Measurements from ENCODE around the gene SUGCT. TPM values are rescaled to one million over a fixed set of nuclear protein-coding genes. Genes with fewer than 3 reads are reported as not detected.

Gene SUGCT
- total and polyA plus RNA-seq, 3 donors from 2014 or later, result 7.1 to 9.8 (median 8.1) TPM

DNA sequence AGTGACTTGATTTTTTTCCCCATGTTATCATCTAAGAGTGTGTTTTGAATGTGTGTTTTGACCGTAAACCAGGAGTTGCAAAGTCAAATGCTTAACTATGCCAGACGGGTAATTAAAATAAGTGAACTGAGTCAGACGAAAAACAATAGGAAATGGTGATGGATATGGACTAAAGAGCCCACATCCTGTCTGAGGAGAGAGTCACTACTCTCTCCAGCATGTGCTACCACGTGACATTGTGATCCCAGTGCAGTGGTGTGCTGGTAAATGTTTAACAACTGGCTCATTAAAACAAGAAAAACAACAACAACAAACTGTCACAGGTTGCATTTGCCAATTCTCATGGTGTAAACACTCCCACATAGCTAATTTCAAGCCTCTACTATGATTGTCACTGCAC is 164.3 kb downstream of the SUGCT start:
- Histone ChIP-seq H3K4me1 (no peaks in the 10 kb centered on the region), H3K27me3 (no peaks in the 10 kb centered on the region), H3K36me3 (ENCODE audit: low read depth, missing control alignments) (no peaks in the 10 kb centered on the region), H3K27ac (no peak overlapping the region), H3K4me3 (no peak overlapping the region), H3K9me3 (no peaks in the 10 kb centered on the region)
- DNase-seq, result no peak
- intact Hi-C loops (cut with DNase I; ENCODE audit: low total_unique reads), result no loop called here
- TF ChIP-seq, protein P1, sequence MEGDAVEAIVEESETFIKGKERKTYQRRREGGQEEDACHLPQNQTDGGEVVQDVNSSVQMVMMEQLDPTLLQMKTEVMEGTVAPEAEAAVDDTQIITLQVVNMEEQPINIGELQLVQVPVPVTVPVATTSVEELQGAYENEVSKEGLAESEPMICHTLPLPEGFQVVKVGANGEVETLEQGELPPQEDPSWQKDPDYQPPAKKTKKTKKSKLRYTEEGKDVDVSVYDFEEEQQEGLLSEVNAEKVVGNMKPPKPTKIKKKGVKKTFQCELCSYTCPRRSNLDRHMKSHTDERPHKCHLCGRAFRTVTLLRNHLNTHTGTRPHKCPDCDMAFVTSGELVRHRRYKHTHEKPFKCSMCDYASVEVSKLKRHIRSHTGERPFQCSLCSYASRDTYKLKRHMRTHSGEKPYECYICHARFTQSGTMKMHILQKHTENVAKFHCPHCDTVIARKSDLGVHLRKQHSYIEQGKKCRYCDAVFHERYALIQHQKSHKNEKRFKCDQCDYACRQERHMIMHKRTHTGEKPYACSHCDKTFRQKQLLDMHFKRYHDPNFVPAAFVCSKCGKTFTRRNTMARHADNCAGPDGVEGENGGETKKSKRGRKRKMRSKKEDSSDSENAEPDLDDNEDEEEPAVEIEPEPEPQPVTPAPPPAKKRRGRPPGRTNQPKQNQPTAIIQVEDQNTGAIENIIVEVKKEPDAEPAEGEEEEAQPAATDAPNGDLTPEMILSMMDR (IDR thresholded peaks at IDR 0.05), result no peak
- no peak for TF ChIP-seq POLR2A (IDR thresholded peaks at IDR 0.05)
- 84% methylated on average over 4 of the region's 4 CpGs for WGBS, 2 donors

DNA sequence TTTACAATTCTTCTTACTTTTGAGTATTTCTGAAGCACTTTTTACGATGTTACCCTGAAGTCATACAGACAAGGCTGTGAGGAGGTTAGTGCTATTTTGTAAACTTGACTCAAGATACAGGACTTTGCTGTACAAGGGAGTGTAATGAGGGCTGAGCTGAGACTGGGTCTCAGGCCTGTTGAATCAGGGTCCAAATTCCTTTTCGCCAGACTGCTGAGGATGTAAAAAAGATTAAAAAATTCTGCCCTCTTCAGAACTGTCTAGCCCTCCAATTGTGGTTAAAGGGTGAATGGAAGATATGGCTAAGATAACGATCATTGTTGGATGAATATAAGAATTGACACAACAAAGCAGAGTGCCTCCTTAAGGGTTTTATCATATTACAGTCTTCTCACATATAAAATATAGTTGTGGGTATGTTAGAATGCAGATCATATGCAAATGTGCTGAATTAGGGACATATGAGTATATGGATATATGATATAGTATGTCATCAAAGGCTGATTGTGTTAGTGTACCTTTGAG is 165.4 kb downstream of the SUGCT start:
- Histone ChIP-seq H3K4me3 (no peak overlapping the region), H3K36me3 (ENCODE audit: low read depth, missing control alignments) (no peaks in the 10 kb centered on the region), H3K4me1 (no peaks in the 10 kb centered on the region), H3K27me3 (no peaks in the 10 kb centered on the region), H3K27ac (no peak overlapping the region), H3K9me3 (no peaks in the 10 kb centered on the region)
- intact Hi-C loops (cut with DNase I; ENCODE audit: low total_unique reads), result no loop called here
- 89 to 96% methylated on average over 3 of the region's 3 CpGs for WGBS, 2 donors
- no peak for DNase-seq
- TF ChIP-seq, protein P1 (IDR thresholded peaks at IDR 0.05), result no peak
- no peak for TF ChIP-seq POLR2A (IDR thresholded peaks at IDR 0.05)

DNA sequence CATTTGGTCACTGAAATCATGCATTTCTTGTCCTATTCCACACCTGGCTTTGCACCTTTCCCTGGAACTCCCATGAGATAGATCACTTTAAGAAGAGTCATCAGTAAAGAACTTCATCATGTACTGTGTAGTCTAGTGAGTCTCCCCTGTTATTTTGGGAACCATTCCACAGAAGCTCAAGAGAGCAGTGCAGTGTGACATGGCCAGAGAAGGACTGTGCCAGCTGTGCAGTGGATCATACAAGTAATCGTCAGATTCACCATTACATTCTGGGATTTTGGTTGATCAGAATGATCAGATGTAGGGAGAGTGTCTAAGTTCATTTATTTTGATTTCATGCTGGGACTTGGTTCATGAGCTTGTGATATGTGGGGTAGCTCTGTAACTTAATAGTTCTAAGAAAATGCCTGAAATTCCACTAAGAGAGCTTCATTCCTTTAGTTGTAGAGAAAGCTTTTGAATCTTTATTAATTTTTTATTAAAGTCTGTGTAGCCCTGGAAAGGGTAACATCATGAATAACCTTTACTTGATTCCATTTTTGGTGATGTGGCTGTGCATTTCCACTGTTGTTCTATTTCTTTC is 166.8 kb downstream of the SUGCT start:
- H3K27me3 ChIP-seq, result no peaks in the 10 kb centered on the region
- DNase-seq, result no peak
- TF ChIP-seq, protein P1 (IDR thresholded peaks at IDR 0.05), result no peak
- TF ChIP-seq POLR2A (IDR thresholded peaks at IDR 0.05), result no peak
- WGBS, 2 donors, result 64 to 67% methylated on average over 1 of the region's 1 CpG
- no peak overlapping the region for H3K4me3 ChIP-seq
- intact Hi-C loops (cut with DNase I; ENCODE audit: low total_unique reads), result no loop called here
- H3K27ac ChIP-seq, result no peak overlapping the region
- H3K36me3 ChIP-seq (ENCODE audit: low read depth, missing control alignments), result no peaks in the 10 kb centered on the region
- H3K9me3 ChIP-seq, result no peaks in the 10 kb centered on the region
- no peaks in the 10 kb centered on the region for H3K4me1 ChIP-seq

DNA sequence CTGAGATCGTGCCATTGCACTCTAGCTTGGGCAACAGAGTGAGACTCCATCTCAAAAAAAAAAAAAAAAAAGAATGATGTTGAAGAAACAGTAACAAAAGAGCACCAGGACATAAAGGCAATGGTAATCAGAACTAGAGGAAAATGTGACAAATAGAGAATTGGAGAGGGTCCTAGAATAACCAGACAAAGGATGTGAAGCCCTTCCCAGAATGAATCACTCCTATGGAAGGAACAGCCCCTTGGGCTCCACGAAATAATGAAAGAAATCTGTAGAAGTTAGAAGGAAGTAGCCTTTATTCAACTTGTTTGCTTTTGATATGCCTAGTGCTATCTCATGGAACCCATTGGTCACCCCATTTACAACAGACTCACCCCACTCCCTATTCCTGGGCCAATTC is 169.2 kb downstream of the SUGCT start:
- no peaks in the 10 kb centered on the region for H3K9me3 ChIP-seq
- H3K4me1 ChIP-seq, result no peaks in the 10 kb centered on the region
- TF ChIP-seq, protein P1 (IDR thresholded peaks at IDR 0.05), result no peak
- TF ChIP-seq POLR2A (IDR thresholded peaks at IDR 0.05), result no peak
- WGBS, 2 donors, result 90 to 94% methylated on average over 2 of the region's 2 CpGs
- no peak overlapping the region for H3K4me3 ChIP-seq
- H3K36me3 ChIP-seq (ENCODE audit: low read depth, missing control alignments), result no peaks in the 10 kb centered on the region
- no peak overlapping the region for H3K27ac ChIP-seq
- intact Hi-C loops (cut with DNase I; ENCODE audit: low total_unique reads), result no loop called here
- no peak for DNase-seq
- no peaks in the 10 kb centered on the region for H3K27me3 ChIP-seq

DNA sequence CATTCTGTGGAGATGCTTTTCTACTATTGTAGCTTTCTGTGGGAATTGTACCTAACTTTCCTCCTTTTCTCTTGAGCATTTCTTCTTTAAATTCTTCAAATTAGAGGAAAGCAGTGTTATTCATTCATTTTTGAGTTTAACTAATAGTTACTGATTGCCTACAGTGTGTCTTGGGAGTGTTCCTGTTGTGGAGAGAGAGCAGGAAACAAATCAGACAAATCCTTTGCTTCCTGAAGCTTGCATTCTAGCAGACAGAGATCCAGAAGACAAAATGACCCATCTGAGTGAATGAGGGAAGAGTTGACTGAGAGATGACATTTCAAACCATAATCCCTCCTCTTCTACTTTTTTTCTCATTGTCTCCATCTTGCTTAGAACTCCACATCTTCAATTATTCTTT is 170.4 kb downstream of the SUGCT start:
- no peak for DNase-seq
- H3K27me3 ChIP-seq, result no peaks in the 10 kb centered on the region
- intact Hi-C loops (cut with DNase I; ENCODE audit: low total_unique reads), result no loop called here
- no peak overlapping the region for H3K4me3 ChIP-seq
- no peaks in the 10 kb centered on the region for H3K4me1 ChIP-seq
- H3K9me3 ChIP-seq, result no peaks in the 10 kb centered on the region
- TF ChIP-seq, protein P1 (IDR thresholded peaks at IDR 0.05), result no peak
- TF ChIP-seq POLR2A (IDR thresholded peaks at IDR 0.05), result no peak
- no peaks in the 10 kb centered on the region for H3K36me3 ChIP-seq (ENCODE audit: low read depth, missing control alignments)
- H3K27ac ChIP-seq, result no peak overlapping the region
